B cell (primary cell): ENCODE data around the gene PPFIA4.

Source experiments
- CTCF ChIP-seq: fragments of 200-600 bp; IDR thresholded peaks from one replicate; pipeline ENCODE4 v1.8.0; 2022; ENCODE audit warnings: antibody characterized with exemption, mild to moderate bottlenecking
- EZH2 ChIP-seq: IDR thresholded peaks from 2 replicates; pipeline ENCODE4 v1.6.1; 2012; ENCODE audit warnings: borderline replicate concordance, low read depth, mild to moderate bottlenecking, moderate library complexity, low read length; ENCODE audit not compliant: insufficient read depth, poor library complexity, severe bottlenecking

- TF ChIP-seq EZH2: no peak
- TF ChIP-seq CTCF: no peak
Measured at GRCh38 chr1:203054642-203055041, 28.4 kb downstream of the PPFIA4 start.
